Measurements from ENCODE around the gene GALP. TPM values are rescaled to one million over a fixed set of nuclear protein-coding genes. Genes with fewer than 3 reads are reported as not detected.
"Not testable (repeated sequence)": the region's sequence is repeated elsewhere in the genome, so short reads cannot be mapped to it uniquely, and the experiment has no call there.

The GALP gene
- total RNA-seq, 1 donor from 2014 or later = not detected

DNA sequence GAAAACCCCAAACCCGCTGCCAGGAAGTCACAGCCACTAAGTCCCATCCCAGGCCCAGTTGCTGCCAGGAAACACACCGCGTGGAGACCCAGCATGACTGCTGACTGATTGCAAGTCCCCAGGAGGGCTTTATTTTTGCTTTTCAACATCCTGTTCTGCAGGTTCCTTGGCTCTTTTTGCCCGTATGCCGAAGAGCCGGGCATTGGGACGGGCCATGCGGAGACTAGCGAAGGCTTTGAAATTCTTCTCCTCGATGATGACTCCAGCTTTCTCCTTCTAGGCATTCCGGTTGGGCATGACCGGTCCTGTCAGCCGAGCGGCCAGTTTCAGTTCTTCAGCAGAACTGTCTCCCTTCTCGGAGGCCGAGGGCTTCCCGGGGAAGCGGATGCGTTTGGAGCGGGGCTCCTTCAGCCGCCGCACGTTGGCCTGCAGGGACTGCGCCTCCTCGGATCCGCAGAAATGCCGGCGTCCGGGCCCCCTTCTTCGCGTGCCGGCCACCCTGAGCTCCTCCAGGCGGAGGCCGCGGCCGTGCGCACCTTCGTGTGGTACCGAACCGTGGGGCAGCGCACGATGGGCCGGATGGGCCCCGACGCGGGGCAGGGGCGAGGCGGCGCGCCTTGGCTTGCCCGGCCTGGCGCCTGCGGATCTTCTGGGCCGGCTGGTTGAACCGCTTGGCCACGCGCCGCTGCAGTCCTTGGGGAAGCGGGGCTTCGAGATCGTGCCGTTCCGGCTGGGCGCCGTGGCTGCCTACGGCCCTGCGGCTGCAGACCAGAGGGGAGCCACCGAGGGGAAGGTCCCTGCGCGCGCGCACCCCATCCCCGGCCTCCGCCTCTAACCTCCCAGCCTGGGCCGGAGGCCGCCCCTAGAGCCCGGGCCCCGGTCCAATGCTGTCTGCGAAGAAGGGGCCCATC lies 41.5 kb downstream of the GALP start:
- H3K9ac ChIP-seq (ENCODE audit: low read length) = peak overlapping the region; percentile 50
- DNase-seq (ENCODE audit: low read depth) (peak; percentile 29), FAIRE-seq (no peak)
- Mint-ChIP-seq H3K9me3 (ENCODE audit: unreplicated experiment) (no peaks in the 10 kb centered on the region), H3K36me3 (ENCODE audit: low read depth, unreplicated experiment) (no peaks in the 10 kb centered on the region), H3K27ac (ENCODE audit: unreplicated experiment) (no peak overlapping the region), H3K4me1 (ENCODE audit: low read depth, unreplicated experiment) (no peaks in the 10 kb centered on the region), H3K27me3 (ENCODE audit: low read depth, unreplicated experiment) (peaks cover 13% of the 10 kb centered on the region), H3K4me3 (ENCODE audit: unreplicated experiment) (no peak overlapping the region)
- peak overlapping the region; percentile 33 for H3K4me3 ChIP-seq (ENCODE audit: insufficient read depth, low read depth, low read length)
- no peaks in the 10 kb centered on the region for H3K4me1 ChIP-seq (ENCODE audit: insufficient read depth, low read length)
- H3K9me3 ChIP-seq (ENCODE audit: insufficient read depth, low read depth, low read length) = no peaks in the 10 kb centered on the region
- peak overlapping the region; percentile 57 for H2AFZ ChIP-seq (ENCODE audit: low read depth, low read length)
- no peaks in the 10 kb centered on the region for H3K27me3 ChIP-seq (ENCODE audit: insufficient read depth, low read length)
- no peaks in the 10 kb centered on the region for H3K36me3 ChIP-seq (ENCODE audit: insufficient read depth, low read length)
- H3K4me2 ChIP-seq (ENCODE audit: low read length) = peak overlapping the region; percentile 84
- no peak overlapping the region for H3K27ac ChIP-seq (ENCODE audit: low read depth, low read length)
- TF ChIP-seq, protein P1, sequence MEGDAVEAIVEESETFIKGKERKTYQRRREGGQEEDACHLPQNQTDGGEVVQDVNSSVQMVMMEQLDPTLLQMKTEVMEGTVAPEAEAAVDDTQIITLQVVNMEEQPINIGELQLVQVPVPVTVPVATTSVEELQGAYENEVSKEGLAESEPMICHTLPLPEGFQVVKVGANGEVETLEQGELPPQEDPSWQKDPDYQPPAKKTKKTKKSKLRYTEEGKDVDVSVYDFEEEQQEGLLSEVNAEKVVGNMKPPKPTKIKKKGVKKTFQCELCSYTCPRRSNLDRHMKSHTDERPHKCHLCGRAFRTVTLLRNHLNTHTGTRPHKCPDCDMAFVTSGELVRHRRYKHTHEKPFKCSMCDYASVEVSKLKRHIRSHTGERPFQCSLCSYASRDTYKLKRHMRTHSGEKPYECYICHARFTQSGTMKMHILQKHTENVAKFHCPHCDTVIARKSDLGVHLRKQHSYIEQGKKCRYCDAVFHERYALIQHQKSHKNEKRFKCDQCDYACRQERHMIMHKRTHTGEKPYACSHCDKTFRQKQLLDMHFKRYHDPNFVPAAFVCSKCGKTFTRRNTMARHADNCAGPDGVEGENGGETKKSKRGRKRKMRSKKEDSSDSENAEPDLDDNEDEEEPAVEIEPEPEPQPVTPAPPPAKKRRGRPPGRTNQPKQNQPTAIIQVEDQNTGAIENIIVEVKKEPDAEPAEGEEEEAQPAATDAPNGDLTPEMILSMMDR (IDR thresholded peaks at IDR 0.05; ENCODE audit: insufficient read depth, low read depth, low read length) = no peak
- no peak for TF ChIP-seq EZH2 (IDR thresholded peaks at IDR 0.05; ENCODE audit: insufficient read depth, low read length)
- no peaks in the 10 kb centered on the region for H4K20me1 ChIP-seq (ENCODE audit: insufficient read depth, low read length)
- no peaks in the 10 kb centered on the region for H3K79me2 ChIP-seq (ENCODE audit: insufficient read depth, low read length)

DNA sequence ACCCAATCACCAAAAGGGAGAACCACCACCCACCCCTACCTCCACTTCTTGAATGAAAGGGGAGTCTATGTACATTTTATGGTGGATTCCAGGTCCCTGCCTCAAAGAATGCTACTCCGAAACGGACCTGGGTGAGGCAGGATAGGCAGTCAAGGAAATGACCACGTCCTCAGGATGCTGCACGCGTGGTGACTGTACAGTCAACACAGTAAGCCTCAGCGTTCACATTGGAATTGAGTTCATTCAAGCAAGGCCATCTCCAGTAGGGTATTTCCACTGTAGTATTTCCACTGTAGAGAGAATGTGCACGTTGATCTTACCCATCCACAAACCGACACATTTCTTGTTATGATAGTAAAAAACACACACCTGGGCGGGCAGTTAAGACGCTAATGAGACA lies 43.2 kb downstream of the GALP start:
- no peak overlapping the region for H2AFZ ChIP-seq (ENCODE audit: low read depth, low read length)
- no peak overlapping the region for H3K4me3 Mint-ChIP-seq (ENCODE audit: unreplicated experiment)

DNA sequence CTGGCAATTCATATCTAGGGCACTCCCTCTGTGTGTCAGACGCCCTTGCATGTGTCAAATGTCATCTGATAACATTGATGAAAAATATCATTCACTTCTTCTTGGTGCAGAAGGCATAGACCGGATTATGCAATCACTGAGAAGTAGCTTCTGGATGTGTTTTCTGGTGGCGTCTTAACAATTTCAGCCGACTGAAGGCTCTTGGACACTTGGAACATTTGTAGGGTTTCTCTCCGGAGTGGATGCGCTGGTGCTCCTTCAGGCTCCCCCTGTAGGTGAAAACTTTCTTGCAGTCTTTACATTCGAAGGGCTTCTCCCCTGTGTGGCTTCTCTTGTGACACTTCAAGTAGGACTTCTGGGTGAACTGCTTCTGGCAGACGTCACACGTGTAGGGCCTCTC lies 45.6 kb downstream of the GALP start:
- peaks cover 10% of the 10 kb centered on the region for H3K36me3 Mint-ChIP-seq (ENCODE audit: low read depth, unreplicated experiment)
- not testable (repeated sequence) for H2AFZ ChIP-seq (ENCODE audit: low read depth, low read length); H3K36me3 ChIP-seq (ENCODE audit: insufficient read depth, low read length); H3K4me1 ChIP-seq (ENCODE audit: insufficient read depth, low read length); H3K4me3 Mint-ChIP-seq (ENCODE audit: unreplicated experiment); H3K9me3 Mint-ChIP-seq (ENCODE audit: unreplicated experiment); H3K9me3 ChIP-seq (ENCODE audit: insufficient read depth, low read depth, low read length); DNase-seq (ENCODE audit: low read depth); H3K79me2 ChIP-seq (ENCODE audit: insufficient read depth, low read length); H3K27ac ChIP-seq (ENCODE audit: low read depth, low read length); H3K4me1 Mint-ChIP-seq (ENCODE audit: low read depth, unreplicated experiment); FAIRE-seq; H4K20me1 ChIP-seq (ENCODE audit: insufficient read depth, low read length); H3K4me3 ChIP-seq (ENCODE audit: insufficient read depth, low read depth, low read length); H3K27ac Mint-ChIP-seq (ENCODE audit: unreplicated experiment); H3K4me2 ChIP-seq (ENCODE audit: low read length); H3K9ac ChIP-seq (ENCODE audit: low read length); H3K27me3 ChIP-seq (ENCODE audit: insufficient read depth, low read length)
- peaks cover 14% of the 10 kb centered on the region for H3K27me3 Mint-ChIP-seq (ENCODE audit: low read depth, unreplicated experiment)

More for the DNA sequence above, 43.2 kb downstream of the GALP start:
- H3K9me3 ChIP-seq (ENCODE audit: insufficient read depth, low read depth, low read length) = no peaks in the 10 kb centered on the region
- H3K9ac ChIP-seq (ENCODE audit: low read length) = no peak overlapping the region
- no peaks in the 10 kb centered on the region for H4K20me1 ChIP-seq (ENCODE audit: insufficient read depth, low read length)
- H3K36me3 ChIP-seq (ENCODE audit: insufficient read depth, low read length) = no peaks in the 10 kb centered on the region
- DNase-seq (ENCODE audit: low read depth) (no peak), FAIRE-seq (no peak)
- TF ChIP-seq, protein P1 (IDR thresholded peaks at IDR 0.05; ENCODE audit: insufficient read depth, low read depth, low read length) = no peak
- TF ChIP-seq EZH2 (IDR thresholded peaks at IDR 0.05; ENCODE audit: insufficient read depth, low read length) = no peak
- no peaks in the 10 kb centered on the region for H3K4me1 ChIP-seq (ENCODE audit: insufficient read depth, low read length)
- Mint-ChIP-seq H3K27me3 (ENCODE audit: low read depth, unreplicated experiment) (peaks cover 13% of the 10 kb centered on the region), H3K4me1 (ENCODE audit: low read depth, unreplicated experiment) (no peaks in the 10 kb centered on the region), H3K9me3 (ENCODE audit: unreplicated experiment) (no peaks in the 10 kb centered on the region), H3K27ac (ENCODE audit: unreplicated experiment) (no peak overlapping the region), H3K36me3 (ENCODE audit: low read depth, unreplicated experiment) (peaks cover 10% of the 10 kb centered on the region)
- H3K27me3 ChIP-seq (ENCODE audit: insufficient read depth, low read length) = no peaks in the 10 kb centered on the region
- no peaks in the 10 kb centered on the region for H3K79me2 ChIP-seq (ENCODE audit: insufficient read depth, low read length)
- H3K27ac ChIP-seq (ENCODE audit: low read depth, low read length) = no peak overlapping the region
- no peak overlapping the region for H3K4me3 ChIP-seq (ENCODE audit: insufficient read depth, low read depth, low read length)
- no peak overlapping the region for H3K4me2 ChIP-seq (ENCODE audit: low read length)
